Endothelial cell (in vitro differentiated cells): Measurements from ENCODE around the gene SDK2. TPM values are rescaled to one million over a fixed set of nuclear protein-coding genes. Genes with fewer than 3 reads are reported as not detected.
"Not testable (repeated sequence)": the region's sequence is repeated elsewhere in the genome, so short reads cannot be mapped to it uniquely, and the experiment has no call there.

Experiments
- DNase-seq: peaks from one replicate; pipeline ENCODE4 v3.0.0; 2021; ENCODE audit warnings: low spot score
- H3K27ac Mint-ChIP-seq: one replicate; pipeline ENCODE4 v1.8.0; 2021; ENCODE audit warnings: mixed read lengths, inconsistent platforms; ENCODE audit not compliant: unreplicated experiment
- H3K27me3 Mint-ChIP-seq: one replicate; pipeline ENCODE4 v1.8.0; 2021; ENCODE audit warnings: mild to moderate bottlenecking, moderate library complexity, mixed read lengths, inconsistent platforms; ENCODE audit not compliant: unreplicated experiment
- H3K36me3 Mint-ChIP-seq: one replicate; pipeline ENCODE4 v1.8.0; 2021; ENCODE audit warnings: mild to moderate bottlenecking, low read depth, mixed read lengths, inconsistent platforms; ENCODE audit not compliant: unreplicated experiment
- H3K4me1 Mint-ChIP-seq: one replicate; pipeline ENCODE4 v1.8.0; 2021; ENCODE audit warnings: mild to moderate bottlenecking, mixed read lengths, inconsistent platforms; ENCODE audit not compliant: unreplicated experiment
- H3K4me3 Mint-ChIP-seq: one replicate; pipeline ENCODE4 v1.8.0; 2021; ENCODE audit warnings: mild to moderate bottlenecking, mixed read lengths, inconsistent platforms; ENCODE audit not compliant: unreplicated experiment
- H3K9me3 Mint-ChIP-seq: one replicate; pipeline ENCODE4 v1.8.0; 2021; ENCODE audit warnings: mixed read lengths, inconsistent platforms; ENCODE audit not compliant: unreplicated experiment
- CTCF ChIP-seq: fragments of 200-600 bp; sonication (generic); IDR thresholded peaks from one replicate; pipeline ENCODE4 v1.5.0; 2021; ENCODE audit warnings: antibody characterized with exemption; ENCODE audit not compliant: unreplicated experiment
- total RNA-seq: library from RNA; stranded (reverse); fragmentation: NEBNext Ultra II Directional; extraction: Animal tissue kit (Norgen Biotek cat#: 25700); gene quantifications from one replicate; pipeline ENCODE4 v1.2.1, GENCODE V29; 2021; ENCODE audit not compliant: unreplicated experiment

SDK2 gene
- total RNA-seq, 1 donor from 2014 or later = 2.4 TPM

DNA sequence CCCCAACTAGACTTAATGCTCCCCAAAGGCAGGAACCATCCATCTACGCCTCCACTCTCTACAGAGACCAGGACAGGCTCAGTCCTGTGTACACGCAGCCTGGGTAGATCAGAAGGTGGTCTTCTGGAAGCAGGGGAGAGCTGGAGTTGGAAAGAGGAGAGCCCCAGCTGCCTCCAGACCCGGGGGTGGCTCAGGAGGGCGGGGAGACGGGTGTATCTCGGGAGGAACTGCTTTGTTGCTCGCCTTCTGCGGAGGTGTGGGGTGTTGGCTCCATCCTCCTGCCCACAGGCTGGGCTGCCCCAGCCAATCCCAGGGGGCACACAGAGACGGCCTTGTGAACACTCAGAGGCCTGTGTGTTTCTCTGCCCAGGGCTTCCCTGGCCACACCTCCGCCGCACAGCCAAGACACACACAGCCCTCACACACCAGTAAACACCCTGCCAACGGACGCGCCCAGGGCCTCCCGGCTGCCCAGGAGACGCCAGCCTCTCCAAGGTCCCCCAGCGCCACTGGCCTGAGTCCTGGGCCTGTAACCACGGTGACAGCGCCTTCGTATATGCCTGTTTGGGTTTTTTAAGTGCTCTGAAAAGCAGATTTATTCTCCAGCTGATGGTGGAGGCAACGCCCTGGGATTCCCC lies 189.1 kb downstream of the SDK2 start:
- DNase-seq = no peak
- Mint-ChIP-seq H3K27me3 (peaks cover 8% of the 10 kb centered on the region), H3K27ac (no peak overlapping the region), H3K4me1 (no peaks in the 10 kb centered on the region), H3K4me3 (no peak overlapping the region), H3K9me3 (no peaks in the 10 kb centered on the region), H3K36me3 (no peaks in the 10 kb centered on the region)
- no peak for TF ChIP-seq CTCF

DNA sequence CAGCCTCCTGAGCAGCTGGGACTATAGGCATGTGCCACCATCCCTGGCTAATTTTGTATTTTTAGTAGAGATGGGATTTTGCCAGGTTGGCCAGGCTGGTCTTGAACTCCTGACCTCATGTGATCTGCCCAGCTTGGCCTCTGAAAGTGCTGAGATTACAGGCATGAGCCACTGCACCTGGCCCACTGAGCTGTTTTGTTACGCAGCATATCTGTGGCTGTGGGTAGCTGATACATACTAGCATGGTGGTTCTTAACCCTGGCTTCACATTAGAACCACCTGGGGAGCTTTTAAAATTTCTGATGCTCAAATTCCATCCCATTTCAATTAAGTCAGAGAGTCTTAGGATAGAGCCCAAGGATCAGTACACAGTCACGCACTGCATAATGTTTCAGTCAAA lies 190.8 kb downstream of the SDK2 start:
- not testable (repeated sequence) for H3K27me3 Mint-ChIP-seq, H3K4me3 Mint-ChIP-seq, H3K36me3 Mint-ChIP-seq, DNase-seq, H3K4me1 Mint-ChIP-seq, H3K27ac Mint-ChIP-seq, H3K9me3 Mint-ChIP-seq

DNA sequence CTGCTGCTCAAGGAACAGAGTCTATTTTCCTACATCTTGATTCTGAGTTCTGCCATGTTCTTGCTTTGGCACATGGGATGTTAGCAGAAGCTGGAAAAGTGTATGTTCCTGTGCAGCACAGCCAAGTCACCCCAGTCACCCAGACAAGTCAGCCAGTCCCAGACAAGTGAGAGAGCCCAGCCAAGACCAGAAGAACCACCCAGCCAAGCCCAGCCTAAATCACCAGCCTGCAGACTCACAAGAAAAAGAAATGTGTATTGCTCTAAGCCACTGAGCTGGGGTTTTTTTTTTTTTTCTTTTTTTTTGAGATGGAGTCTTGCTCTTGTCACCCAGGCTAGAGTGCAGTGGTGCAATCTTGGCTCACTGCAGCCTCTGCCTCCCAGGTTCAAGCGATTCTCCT lies 191.2 kb downstream of the SDK2 start:
- Mint-ChIP-seq H3K27ac (no peak overlapping the region), H3K9me3 (no peaks in the 10 kb centered on the region), H3K4me3 (no peak overlapping the region), H3K36me3 (no peaks in the 10 kb centered on the region), H3K27me3 (peaks cover 5% of the 10 kb centered on the region), H3K4me1 (no peaks in the 10 kb centered on the region)
- TF ChIP-seq CTCF = no peak
- DNase-seq = no peak

- TF ChIP-seq CTCF = no peak
- H3K27ac Mint-ChIP-seq = no peak overlapping the region
- no peak for DNase-seq
- no peak overlapping the region for H3K4me3 Mint-ChIP-seq
- no peaks in the 10 kb centered on the region for H3K9me3 Mint-ChIP-seq
- H3K36me3 Mint-ChIP-seq = no peaks in the 10 kb centered on the region
- no peaks in the 10 kb centered on the region for H3K4me1 Mint-ChIP-seq
- peaks cover 9% of the 10 kb centered on the region for H3K27me3 Mint-ChIP-seq
Observed at GRCh38 chr17:73452009-73452408, 192.2 kb downstream of the SDK2 start.

- Mint-ChIP-seq H3K9me3 (no peaks in the 10 kb centered on the region), H3K27me3 (peaks cover 8% of the 10 kb centered on the region), H3K36me3 (no peaks in the 10 kb centered on the region), H3K27ac (no peak overlapping the region), H3K4me3 (no peak overlapping the region), H3K4me1 (no peaks in the 10 kb centered on the region)
- TF ChIP-seq CTCF = no peak
- no peak for DNase-seq
Observed at GRCh38 chr17:73447319-73447718, 196.9 kb downstream of the SDK2 start.
